OCI-LY7 (cell line): ENCODE data around the gene CD300LF. TPM values are rescaled to one million over a fixed set of nuclear protein-coding genes. Genes with fewer than 3 reads are reported as not detected.
A peak's percentile ranks its signal among the peaks of the same experiment; 100 is the strongest.

Source experiments
- BruUV-seq: library from RNA; stranded (reverse); fragments of 400-500 nt; replicated peaks from 2 replicates; lab custom pipeline; 2021; lab: Mats Ljungman, UMichigan
- CTCF ChIA-PET: fragments of 300-600 bp; sonication (Branson Sonifier 250); formaldehyde crosslinking; loops from one replicate; lab custom pipeline; 2022; ENCODE audit warnings: antibody characterized with exemption; ENCODE audit not compliant: unreplicated experiment; lab: Charles Lee
- POLR2A ChIA-PET: fragments of 300-600 bp; sonication (Branson Sonifier 250); formaldehyde crosslinking; loops from one replicate; lab custom pipeline; 2022; ENCODE audit warnings: antibody characterized with exemption; lab: Charles Lee
- DNase-seq: peaks from one replicate; pipeline ENCODE4 v3.0.0-alpha.2; 2015; ENCODE audit warnings: low spot score
- H2AFZ ChIP-seq: fragments of 200-600 bp; sonication (generic), shearing (Covaris generic); 2 replicates; pipeline ENCODE4 v1.6.1; 2014; ENCODE audit warnings: mild to moderate bottlenecking, antibody characterized with exemption, low read length, moderate library complexity
- H3K27ac ChIP-seq: fragments of 200-600 bp; sonication (generic); 2 replicates; pipeline ENCODE4 v1.5.1; 2014; ENCODE audit warnings: mixed run types, low read depth, mild to moderate bottlenecking, moderate library complexity, low read length, inconsistent platforms; ENCODE audit not compliant: poor library complexity, severe bottlenecking
- H3K36me3 ChIP-seq: fragments of 200-600 bp; sonication (generic); 2 replicates; pipeline ENCODE4 v1.6.1; 2014; ENCODE audit warnings: mild to moderate bottlenecking, antibody characterized with exemption, low read length, moderate library complexity, mixed read lengths; ENCODE audit not compliant: insufficient read depth
- H3K4me1 ChIP-seq: fragments of 200-600 bp; sonication (generic); 2 replicates; pipeline ENCODE4 v1.5.1; 2014; ENCODE audit warnings: mild to moderate bottlenecking, low read length; ENCODE audit not compliant: insufficient read depth, poor library complexity, severe bottlenecking
- H3K4me2 ChIP-seq: fragments of 200-600 bp; sonication (generic); 2 replicates; pipeline ENCODE4 v1.6.1; 2014; ENCODE audit warnings: mild to moderate bottlenecking, low read length
- H3K4me3 ChIP-seq: fragments of 200-600 bp; sonication (generic); 2 replicates; pipeline ENCODE4 v1.5.1; 2014; ENCODE audit warnings: mild to moderate bottlenecking, low read depth, low read length; ENCODE audit not compliant: poor library complexity, severe bottlenecking
- H3K79me2 ChIP-seq: fragments of 200-600 bp; sonication (generic); 2 replicates; pipeline ENCODE4 v1.6.1; 2016; ENCODE audit warnings: low read depth, mild to moderate bottlenecking, low read length, moderate library complexity, mixed read lengths; ENCODE audit not compliant: insufficient read depth
- H3K9me2 ChIP-seq: fragments of 200-600 bp; sonication (generic); 2 replicates; pipeline ENCODE4 v1.6.1; 2016; ENCODE audit warnings: mild to moderate bottlenecking, low read length, mixed read lengths; ENCODE audit not compliant: insufficient read depth
- H3K9me3 ChIP-seq: fragments of 200-600 bp; sonication (generic); 2 replicates; pipeline ENCODE4 v1.6.1; 2014; ENCODE audit warnings: mild to moderate bottlenecking, mixed run types, low read length, mixed read lengths
- H4K20me1 ChIP-seq: fragments of 200-600 bp; sonication (generic); 2 replicates; pipeline ENCODE4 v1.6.1; 2014; ENCODE audit warnings: mild to moderate bottlenecking, antibody characterized with exemption, low read length, moderate library complexity, mixed read lengths; ENCODE audit not compliant: insufficient read depth
- EZH2phosphoT487 ChIP-seq: fragments of 200-600 bp; sonication (generic); IDR thresholded peaks from 2 replicates; pipeline ENCODE4 v1.6.1; 2018; ENCODE audit warnings: low read depth, borderline replicate concordance, mild to moderate bottlenecking, mixed run types, antibody characterized with exemption, low read length, moderate library complexity, mixed read lengths
- intact Hi-C: fragments of 100-400 bp; cut with micrococcal nuclease; formaldehyde crosslinking; loops from one replicate; pipeline ENCODE4 v1.10.0; 2022; ENCODE audit not compliant: unreplicated experiment
- total RNA-seq, 2 experiments: library from RNA; depleted of rRNA in 1 of 2; stranded (reverse); fragments of >200 nt in 1 of 2; shearing (Covaris generic) in 1 of 2; gene quantifications; 2 replicates each; pipeline ENCODE4 v1.2.3, GENCODE V29; 2014 to 2022
- TF ChIP-seq, protein P1 (sequence below): fragments of 200-600 bp; sonication (generic); conservative IDR thresholded peaks from 2 replicates; pipeline ENCODE4 v1.5.1; 2014; ENCODE audit warnings: mild to moderate bottlenecking, antibody characterized with exemption, low read length, moderate library complexity, mixed read lengths

CD300LF gene
- total RNA-seq, 2 experiments from 2014 or later: not detected

DNA sequence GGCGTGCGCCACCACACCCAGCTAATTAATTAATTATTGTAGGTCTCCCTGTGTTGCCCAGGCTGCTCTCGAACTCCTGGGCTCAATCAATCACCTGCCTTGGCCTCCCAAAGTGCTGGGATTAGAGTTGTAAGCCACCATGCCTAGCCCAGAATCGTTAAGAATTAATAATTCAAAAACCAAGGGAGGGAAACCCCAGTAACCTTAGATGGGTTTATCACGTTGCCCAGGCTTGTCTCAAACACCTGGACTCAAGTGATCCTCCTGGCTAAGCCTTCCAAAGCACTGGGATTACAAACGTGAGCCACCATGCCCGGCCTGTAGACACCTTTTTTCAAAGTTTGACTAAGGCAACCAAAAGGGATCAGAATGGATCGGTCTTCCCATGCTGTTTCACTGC is 21.6 kb downstream of the CD300LF start:
- Histone ChIP-seq H3K4me1 (peaks cover 26% of the 10 kb centered on the region), H2AFZ (no peak overlapping the region), H3K9me3 (no peaks in the 10 kb centered on the region), H3K4me2 (no peak overlapping the region), H3K36me3 (no peaks in the 10 kb centered on the region), H3K4me3 (no peak overlapping the region), H4K20me1 (no peaks in the 10 kb centered on the region), H3K9me2 (no peaks in the 10 kb centered on the region), H3K27ac (no peak overlapping the region), H3K79me2 (no peaks in the 10 kb centered on the region)
- no TSS peak for BruUV-seq
- CTCF ChIA-PET: no interaction called here
- POLR2A ChIA-PET: interaction anchor here (0.7 kb wide), 1 partner anchor 183 kb away, joined by 3 read pairs; no protein-coding TSS in a partner anchor
- intact Hi-C loops: no loop called here
- no peak for DNase-seq
- TF ChIP-seq, protein P1, sequence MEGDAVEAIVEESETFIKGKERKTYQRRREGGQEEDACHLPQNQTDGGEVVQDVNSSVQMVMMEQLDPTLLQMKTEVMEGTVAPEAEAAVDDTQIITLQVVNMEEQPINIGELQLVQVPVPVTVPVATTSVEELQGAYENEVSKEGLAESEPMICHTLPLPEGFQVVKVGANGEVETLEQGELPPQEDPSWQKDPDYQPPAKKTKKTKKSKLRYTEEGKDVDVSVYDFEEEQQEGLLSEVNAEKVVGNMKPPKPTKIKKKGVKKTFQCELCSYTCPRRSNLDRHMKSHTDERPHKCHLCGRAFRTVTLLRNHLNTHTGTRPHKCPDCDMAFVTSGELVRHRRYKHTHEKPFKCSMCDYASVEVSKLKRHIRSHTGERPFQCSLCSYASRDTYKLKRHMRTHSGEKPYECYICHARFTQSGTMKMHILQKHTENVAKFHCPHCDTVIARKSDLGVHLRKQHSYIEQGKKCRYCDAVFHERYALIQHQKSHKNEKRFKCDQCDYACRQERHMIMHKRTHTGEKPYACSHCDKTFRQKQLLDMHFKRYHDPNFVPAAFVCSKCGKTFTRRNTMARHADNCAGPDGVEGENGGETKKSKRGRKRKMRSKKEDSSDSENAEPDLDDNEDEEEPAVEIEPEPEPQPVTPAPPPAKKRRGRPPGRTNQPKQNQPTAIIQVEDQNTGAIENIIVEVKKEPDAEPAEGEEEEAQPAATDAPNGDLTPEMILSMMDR: no peak
- TF ChIP-seq EZH2phosphoT487: no peak

DNA sequence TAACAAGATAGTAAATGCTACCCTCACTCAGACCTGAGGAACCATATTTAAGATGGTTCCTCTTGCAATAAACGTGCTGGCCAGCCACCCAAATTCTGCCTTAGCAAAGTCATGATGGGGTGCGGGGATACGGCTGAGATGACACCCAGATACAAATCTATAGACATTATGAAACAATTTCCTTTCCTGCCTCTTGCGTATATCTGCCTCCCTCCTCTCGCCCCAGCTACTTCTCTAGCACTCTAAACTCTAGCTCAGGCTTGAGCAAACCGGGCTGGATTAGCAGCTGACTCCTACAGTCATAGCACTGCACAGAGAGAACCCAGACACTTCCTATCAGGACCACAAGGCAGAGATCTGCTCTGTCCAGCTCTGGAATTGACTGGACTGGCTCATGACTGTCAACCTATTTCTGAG is 22.3 kb downstream of the CD300LF start:
- BruUV-seq: no TSS peak
- CTCF ChIA-PET: no interaction called here
- no peak overlapping the region for H2AFZ ChIP-seq

DNA sequence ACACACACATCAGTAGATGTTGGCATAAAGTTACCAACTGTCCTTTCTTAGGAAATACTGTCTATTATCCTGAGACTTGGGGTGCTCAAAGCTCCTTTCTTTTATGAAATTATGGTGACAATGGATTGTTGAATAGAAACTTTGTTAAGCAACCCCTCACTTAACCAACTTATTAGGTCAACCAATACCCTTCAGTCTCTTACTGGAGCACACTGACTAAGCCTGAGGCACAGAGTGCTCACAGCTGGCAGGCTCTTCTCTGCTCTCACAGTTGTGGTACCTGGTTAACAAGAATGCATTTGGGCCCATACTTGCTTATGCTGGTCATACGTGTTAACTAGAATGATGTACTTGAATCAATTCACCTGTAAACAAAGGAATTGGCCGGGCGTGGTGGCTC is 24.8 kb downstream of the CD300LF start:
- Histone ChIP-seq H3K79me2 (no peaks in the 10 kb centered on the region), H2AFZ (no peak overlapping the region), H3K4me3 (no peak overlapping the region), H4K20me1 (no peaks in the 10 kb centered on the region), H3K36me3 (no peaks in the 10 kb centered on the region), H3K27ac (no peak overlapping the region), H3K9me3 (no peaks in the 10 kb centered on the region), H3K4me1 (peaks cover 29% of the 10 kb centered on the region), H3K4me2 (no peak overlapping the region), H3K9me2 (no peaks in the 10 kb centered on the region)
- no TSS peak for BruUV-seq
- intact Hi-C loops: loop anchor here (2.0 kb wide), 1 partner anchor 49 kb away; the partner anchor contains the start of gene RAB37
- POLR2A ChIA-PET: interaction anchor here (0.6 to 1.1 kb wide), 2 partner anchors 34 to 49 kb away, joined by 4 read pairs; partner anchors contain the start of gene RAB37
- TF ChIP-seq EZH2phosphoT487: no peak
- TF ChIP-seq, protein P1: no peak
- no peak for DNase-seq
- CTCF ChIA-PET: interaction anchor here (2.0 kb wide), 1 partner anchor 50 kb away, joined by 5 read pairs; no protein-coding TSS in a partner anchor

More for the DNA sequence above, 22.3 kb downstream of the CD300LF start:
- H4K20me1 ChIP-seq: no peaks in the 10 kb centered on the region
- no peaks in the 10 kb centered on the region for H3K9me3 ChIP-seq
- no peak overlapping the region for H3K4me3 ChIP-seq
- H3K27ac ChIP-seq: no peak overlapping the region
- TF ChIP-seq, protein P1: no peak
- TF ChIP-seq EZH2phosphoT487: no peak
- no peaks in the 10 kb centered on the region for H3K79me2 ChIP-seq
- H3K36me3 ChIP-seq: no peaks in the 10 kb centered on the region
- peak; percentile 13 for DNase-seq
- intact Hi-C loops: no loop called here
- peaks cover 29% of the 10 kb centered on the region for H3K4me1 ChIP-seq
- POLR2A ChIA-PET: interaction anchor here (0.7 kb wide), 1 partner anchor 184 kb away, joined by 3 read pairs; no protein-coding TSS in a partner anchor
- H3K9me2 ChIP-seq: no peaks in the 10 kb centered on the region
- H3K4me2 ChIP-seq: no peak overlapping the region
